ENCODE data around the gene SYNGAP1.
"Not testable (repeated sequence)": the region's sequence is repeated elsewhere in the genome, so short reads cannot be mapped to it uniquely, and the experiment has no call there.

Gene SYNGAP1

GRCh38 chr6:33466075-33466735 lies 46.3 kb downstream of the SYNGAP1 start:
- DNase-seq (ENCODE audit: low read depth in 2 of 3, low spot score in 2 of 3): no peak

DNA sequence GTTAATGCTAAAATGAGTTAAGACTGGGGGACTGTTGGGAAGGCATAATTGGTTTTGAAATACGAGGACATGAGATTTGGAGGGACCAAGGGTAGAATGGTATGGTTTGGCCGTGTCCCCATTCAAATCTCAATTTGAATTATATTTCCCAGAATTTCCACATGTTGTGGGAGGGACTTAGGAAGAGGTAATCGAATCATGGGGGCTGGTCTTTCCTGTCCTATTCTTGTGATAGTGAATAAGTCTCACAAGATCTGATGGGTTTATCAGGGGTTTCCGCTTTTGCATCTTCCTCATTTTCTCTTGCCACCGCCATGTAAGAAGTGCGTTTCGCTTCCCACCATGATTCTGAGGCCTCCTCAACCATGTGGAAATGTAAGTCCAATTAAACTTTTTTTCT lies 47.2 kb downstream of the SYNGAP1 start:
- DNase-seq (ENCODE audit: low read depth in 2 of 3, low spot score in 2 of 3): no peak

DNA sequence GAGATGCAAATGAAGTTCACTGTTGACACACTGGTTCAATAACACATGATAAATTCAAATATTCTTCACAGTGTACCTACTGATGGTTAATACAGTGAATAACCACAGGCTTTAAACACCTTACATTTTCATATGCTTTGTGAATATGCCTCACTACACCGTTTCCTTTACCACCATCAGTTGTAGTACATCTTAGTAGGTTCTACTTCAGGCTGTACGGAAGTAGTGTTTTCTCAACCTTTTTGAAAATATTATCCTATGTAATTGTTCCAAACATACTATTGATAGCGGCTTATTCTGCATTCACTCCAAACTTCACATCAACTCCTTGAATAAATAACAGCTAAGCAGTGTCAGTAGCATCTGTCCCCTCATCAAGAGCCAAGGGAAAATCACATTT lies 49.8 kb downstream of the SYNGAP1 start:
- no peak for DNase-seq (ENCODE audit: low read depth in 2 of 3, low spot score in 2 of 3)

DNA sequence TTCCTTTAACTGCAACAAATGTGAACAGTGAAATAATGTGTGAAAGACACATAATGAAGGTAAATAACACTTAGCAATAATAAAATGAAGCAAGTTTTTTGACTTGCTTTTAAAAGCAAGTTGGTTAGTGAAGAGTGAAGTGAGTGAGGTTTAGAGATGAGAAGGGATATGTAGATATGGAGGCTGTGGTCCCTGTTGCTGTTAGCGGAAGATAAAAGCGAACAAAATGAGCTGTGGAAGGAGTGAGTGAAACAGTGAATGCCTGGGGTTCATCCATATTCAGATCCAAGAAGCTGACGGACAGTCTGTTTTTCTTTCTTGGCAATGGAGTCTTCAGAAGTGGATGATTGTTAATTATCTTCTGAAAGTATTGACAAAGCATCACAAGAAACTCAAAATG lies 58.0 kb downstream of the SYNGAP1 start:
- DNase-seq (ENCODE audit: low read depth in 2 of 3, low spot score in 2 of 3): no peak

DNA sequence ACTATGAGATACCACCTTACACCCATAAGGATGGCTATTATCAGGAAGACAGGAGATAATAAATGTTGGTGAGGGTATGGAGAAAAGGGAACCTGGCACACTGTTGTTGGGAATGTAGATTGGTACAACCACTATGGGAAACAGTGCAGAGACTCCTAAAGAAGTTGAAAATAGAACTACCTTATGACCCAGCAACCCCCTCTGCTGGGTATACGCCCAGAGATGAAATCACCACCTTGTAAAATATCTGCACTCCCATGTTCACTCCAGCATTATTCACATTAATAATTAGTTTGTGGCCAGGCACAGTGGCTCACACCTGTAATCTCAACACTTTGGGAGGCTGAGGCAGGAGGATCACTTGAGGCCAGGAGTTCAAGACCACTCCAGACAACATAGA lies 61.3 kb downstream of the SYNGAP1 start:
- no peak for DNase-seq (ENCODE audit: low read depth in 2 of 3, low spot score in 2 of 3)

DNA sequence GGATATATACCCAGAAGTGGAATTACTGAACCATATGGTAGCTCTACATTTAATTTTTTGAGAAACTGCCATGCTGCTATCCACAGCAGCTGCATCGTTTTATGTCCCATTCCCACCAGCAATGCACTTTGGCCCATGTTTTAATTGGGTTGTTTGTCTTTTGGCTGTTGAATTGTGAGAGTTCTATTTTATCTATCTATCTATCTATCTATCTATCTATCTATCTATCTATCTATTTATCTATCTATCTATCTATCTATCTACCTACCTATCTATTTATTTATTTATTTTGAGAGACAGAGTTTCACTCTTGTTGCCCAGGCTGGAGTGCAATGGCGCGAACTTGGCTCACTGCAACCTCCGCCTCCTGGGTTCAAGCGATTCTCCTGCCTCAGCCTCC lies 62.8 kb downstream of the SYNGAP1 start:
- not testable (repeated sequence) for DNase-seq (ENCODE audit: low read depth in 2 of 3, low spot score in 2 of 3)

DNA sequence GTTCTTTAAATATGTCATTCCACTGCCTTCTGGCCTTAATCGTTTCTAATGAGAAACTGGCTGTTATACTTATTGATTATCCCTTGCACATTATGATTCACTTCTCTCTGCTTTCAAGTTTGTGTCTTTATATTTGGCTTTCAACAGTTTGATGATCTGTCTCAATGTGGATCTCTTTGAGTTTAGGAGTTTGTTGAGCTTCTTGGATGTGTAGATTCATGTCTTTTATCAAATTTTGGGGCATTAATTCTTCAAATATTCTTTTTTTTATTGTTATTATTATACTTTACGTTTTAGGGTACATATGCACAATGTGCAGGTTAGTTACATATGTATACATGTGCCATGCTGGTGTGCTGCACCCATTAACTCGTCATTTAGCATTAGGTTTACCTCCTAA lies 63.8 kb downstream of the SYNGAP1 start:
- DNase-seq (ENCODE audit: low read depth in 2 of 3, low spot score in 2 of 3): no peak

DNA sequence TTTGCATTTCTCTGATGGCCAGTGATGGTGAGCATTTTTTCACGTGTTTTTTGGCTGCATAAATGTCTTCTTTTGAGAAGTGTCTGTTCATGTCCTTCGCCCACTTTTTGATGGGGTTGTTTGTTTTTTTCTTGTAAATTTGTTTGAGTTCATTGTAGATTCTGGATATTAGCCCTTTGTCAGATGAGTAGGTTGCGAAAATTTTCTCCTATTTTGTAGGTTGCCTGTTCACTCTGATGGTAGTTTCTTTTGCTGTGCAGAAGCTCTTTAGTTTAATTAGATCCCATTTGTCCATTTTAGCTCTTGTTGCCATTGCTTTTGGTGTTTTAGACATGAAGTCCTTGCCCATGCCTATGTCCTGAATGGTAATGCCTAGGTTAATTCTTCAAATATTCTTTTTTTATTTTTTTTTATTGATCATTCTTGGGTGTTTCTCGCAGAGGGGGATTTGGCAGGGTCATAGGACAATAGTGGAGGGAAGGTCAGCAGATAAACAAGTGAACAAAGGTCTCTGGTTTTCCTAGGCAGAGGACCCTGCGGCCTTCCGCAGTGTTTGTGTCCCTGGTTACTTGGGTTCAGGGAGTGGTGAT lies 64.9 kb downstream of the SYNGAP1 start:
- DNase-seq (ENCODE audit: low read depth in 2 of 3, low spot score in 2 of 3): not testable (repeated sequence)

- DNase-seq (ENCODE audit: low read depth in 2 of 3, low spot score in 2 of 3): not testable (repeated sequence)
Observed at GRCh38 chr6:33485680-33486079, 65.8 kb downstream of the SYNGAP1 start.

GRCh38 chr6:33488339-33488738 lies 68.5 kb downstream of the SYNGAP1 start:
- DNase-seq (ENCODE audit: low read depth in 2 of 3, low spot score in 2 of 3): no peak

- no peak for DNase-seq (ENCODE audit: low read depth in 2 of 3, low spot score in 2 of 3)
Observed at GRCh38 chr6:33490198-33490597, 70.3 kb downstream of the SYNGAP1 start.

- no peak for DNase-seq (ENCODE audit: low read depth in 2 of 3, low spot score in 2 of 3)
Observed at GRCh38 chr6:33490621-33491020, 70.8 kb downstream of the SYNGAP1 start.

DNA sequence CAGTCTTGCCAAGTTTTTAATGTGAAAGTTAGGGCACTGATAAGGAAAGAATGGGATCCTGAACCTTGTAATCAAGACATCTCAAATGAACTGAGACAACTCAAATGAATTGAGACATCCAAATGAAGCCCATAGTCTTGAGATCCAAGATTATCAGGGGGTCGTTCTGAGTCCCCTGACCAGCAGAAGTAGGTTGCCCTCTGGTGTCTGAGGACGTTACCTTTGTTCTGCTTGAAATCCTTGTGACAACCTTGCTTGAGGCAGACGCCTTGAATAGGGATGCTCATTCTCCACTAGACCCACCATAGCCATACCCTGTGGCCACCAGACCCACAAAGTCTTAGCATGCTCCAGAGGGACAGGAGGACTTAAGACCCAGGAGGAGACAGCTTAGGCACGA lies 72.2 kb downstream of the SYNGAP1 start:
- no peak for DNase-seq (ENCODE audit: low read depth in 2 of 3, low spot score in 2 of 3)

- no peak for DNase-seq (ENCODE audit: low read depth in 2 of 3, low spot score in 2 of 3)
Observed at GRCh38 chr6:33497157-33497556, 77.3 kb downstream of the SYNGAP1 start.

DNA sequence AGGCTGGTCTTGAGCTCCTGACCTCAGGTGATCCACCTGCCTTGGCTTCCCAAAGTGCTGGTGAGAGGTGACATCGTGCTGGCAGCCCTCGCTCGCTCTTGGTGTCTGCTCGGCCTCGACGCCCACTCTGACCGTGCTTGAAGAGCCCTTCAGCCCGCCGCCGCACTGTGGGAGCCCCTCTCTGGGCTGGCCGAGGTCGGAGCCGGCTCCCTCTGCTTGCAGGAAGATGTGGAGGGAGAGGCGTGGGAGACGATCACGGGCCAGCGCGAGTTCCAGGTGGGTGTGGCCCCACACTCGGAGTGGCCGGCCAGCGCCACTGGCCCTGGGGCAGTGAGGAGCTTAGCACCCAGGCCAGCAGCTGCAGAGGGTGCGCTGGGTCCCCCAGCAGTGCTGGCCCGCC lies 82.6 kb downstream of the SYNGAP1 start:
- DNase-seq (ENCODE audit: low read depth in 2 of 3, low spot score in 2 of 3): no peak

- DNase-seq (ENCODE audit: low read depth in 2 of 3, low spot score in 2 of 3): no peak
Observed at GRCh38 chr6:33504486-33504885, 84.6 kb downstream of the SYNGAP1 start.
